ENCODE results near the gene MANSC1.

The MANSC1 gene

DNA sequence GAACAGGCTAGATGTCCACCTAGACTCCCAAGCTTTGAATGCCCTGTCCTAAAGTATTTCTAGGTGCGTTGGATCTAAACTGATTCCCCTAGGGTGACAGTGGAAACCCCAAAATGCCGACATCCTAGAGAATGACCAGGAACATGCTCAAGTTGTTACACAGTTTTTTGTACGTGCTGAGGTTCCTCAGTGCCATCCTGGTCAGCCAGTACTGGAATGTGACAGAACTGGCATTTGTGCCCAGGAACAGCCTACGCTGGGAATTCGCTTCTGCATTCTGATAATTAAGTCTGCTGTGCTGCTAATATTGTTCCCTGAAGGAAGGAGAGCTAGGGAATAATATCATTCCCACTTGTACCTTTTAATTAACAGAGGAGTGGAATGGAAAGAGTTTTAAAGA is 47.1 kb upstream of the MANSC1 start:
- no peak overlapping the region for H3K4me3 ChIP-seq (ENCODE audit: insufficient read depth, low read length, poor library complexity, severe bottlenecking)
- no peak overlapping the region for H2AFZ ChIP-seq (ENCODE audit: low read depth, low read length, severe bottlenecking)
- no peaks in the 10 kb centered on the region for H4K20me1 ChIP-seq (ENCODE audit: low read depth, low read length)
- no peaks in the 10 kb centered on the region for H3K79me2 ChIP-seq (ENCODE audit: insufficient read depth, low read length)
- H3K4me2 ChIP-seq (ENCODE audit: low read depth, low read length, poor library complexity, severe bottlenecking) = no peak overlapping the region
- H3K27me3 ChIP-seq (ENCODE audit: low read length) = no peaks in the 10 kb centered on the region
- no peaks in the 10 kb centered on the region for H3K9me3 ChIP-seq (ENCODE audit: insufficient read depth, low read length)
- no peak overlapping the region for H3K9ac ChIP-seq (ENCODE audit: low read length)
- no peak overlapping the region for H3K27ac ChIP-seq (ENCODE audit: low read depth, low read length)
- TF ChIP-seq EZH2phosphoT487 (conservative IDR thresholded peaks at IDR 0.05; ENCODE audit: low read length) = no peak
- TF ChIP-seq, protein P1, sequence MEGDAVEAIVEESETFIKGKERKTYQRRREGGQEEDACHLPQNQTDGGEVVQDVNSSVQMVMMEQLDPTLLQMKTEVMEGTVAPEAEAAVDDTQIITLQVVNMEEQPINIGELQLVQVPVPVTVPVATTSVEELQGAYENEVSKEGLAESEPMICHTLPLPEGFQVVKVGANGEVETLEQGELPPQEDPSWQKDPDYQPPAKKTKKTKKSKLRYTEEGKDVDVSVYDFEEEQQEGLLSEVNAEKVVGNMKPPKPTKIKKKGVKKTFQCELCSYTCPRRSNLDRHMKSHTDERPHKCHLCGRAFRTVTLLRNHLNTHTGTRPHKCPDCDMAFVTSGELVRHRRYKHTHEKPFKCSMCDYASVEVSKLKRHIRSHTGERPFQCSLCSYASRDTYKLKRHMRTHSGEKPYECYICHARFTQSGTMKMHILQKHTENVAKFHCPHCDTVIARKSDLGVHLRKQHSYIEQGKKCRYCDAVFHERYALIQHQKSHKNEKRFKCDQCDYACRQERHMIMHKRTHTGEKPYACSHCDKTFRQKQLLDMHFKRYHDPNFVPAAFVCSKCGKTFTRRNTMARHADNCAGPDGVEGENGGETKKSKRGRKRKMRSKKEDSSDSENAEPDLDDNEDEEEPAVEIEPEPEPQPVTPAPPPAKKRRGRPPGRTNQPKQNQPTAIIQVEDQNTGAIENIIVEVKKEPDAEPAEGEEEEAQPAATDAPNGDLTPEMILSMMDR (IDR thresholded peaks at IDR 0.05; ENCODE audit: insufficient read depth, low read length, poor library complexity, severe bottlenecking) = no peak
- no peaks in the 10 kb centered on the region for H3K36me3 ChIP-seq (ENCODE audit: low read length)
- no peaks in the 10 kb centered on the region for H3K9me2 ChIP-seq (replicated peaks; ENCODE audit: insufficient read depth, low read length)
- no peaks in the 10 kb centered on the region for H3F3A ChIP-seq (ENCODE audit: insufficient read depth)

DNA sequence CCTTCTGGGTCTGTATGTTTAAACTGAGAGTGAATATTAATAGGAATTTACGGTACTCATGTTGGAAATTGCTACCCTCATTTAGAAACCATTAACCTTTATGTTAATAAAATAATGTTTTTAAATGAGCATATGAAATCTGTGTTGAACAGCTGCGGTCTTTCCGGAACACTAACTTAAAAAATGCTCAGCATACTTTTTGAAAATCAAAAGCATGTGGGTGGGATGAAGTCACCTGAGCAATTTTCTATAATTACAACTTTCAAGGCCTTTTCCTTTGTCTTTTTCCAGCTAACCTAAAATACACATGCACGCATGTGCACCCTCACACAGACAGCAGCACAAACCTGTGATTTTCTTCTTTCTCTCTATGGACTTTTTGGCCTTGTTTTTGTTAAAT is 46.7 kb upstream of the MANSC1 start:
- Histone ChIP-seq H3K4me3 (ENCODE audit: insufficient read depth, low read length, poor library complexity, severe bottlenecking) (no peak overlapping the region), H3K79me2 (ENCODE audit: insufficient read depth, low read length) (no peaks in the 10 kb centered on the region), H3K9me2 (replicated peaks; ENCODE audit: insufficient read depth, low read length) (no peaks in the 10 kb centered on the region)

DNA sequence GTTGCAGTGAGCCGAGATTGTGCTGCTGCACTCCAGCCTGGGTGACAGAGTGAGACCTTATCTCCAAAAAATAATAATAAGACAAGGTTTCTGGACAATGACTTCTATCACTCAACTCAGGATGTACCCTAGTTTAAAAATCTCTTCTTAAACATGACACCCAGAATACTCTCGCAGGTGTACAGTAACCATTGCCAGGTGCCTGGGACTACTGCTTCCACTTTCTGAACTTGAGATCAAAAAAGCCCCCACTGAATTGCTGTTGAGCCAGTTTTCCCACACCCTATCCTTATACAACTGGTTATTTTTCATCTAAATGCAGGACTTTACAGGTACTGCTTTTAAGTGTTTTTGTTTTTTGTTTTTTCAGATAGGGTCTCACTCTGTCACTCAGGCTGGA is 43.1 kb upstream of the MANSC1 start:
- no peaks in the 10 kb centered on the region for H3K9me3 ChIP-seq (ENCODE audit: insufficient read depth, low read length)
- no peaks in the 10 kb centered on the region for H3K36me3 ChIP-seq (ENCODE audit: low read length)
- no peak overlapping the region for H3K9ac ChIP-seq (ENCODE audit: low read length)
- no peaks in the 10 kb centered on the region for H3K79me2 ChIP-seq (ENCODE audit: insufficient read depth, low read length)
- no peak overlapping the region for H3K4me2 ChIP-seq (ENCODE audit: low read depth, low read length, poor library complexity, severe bottlenecking)
- H3K9me2 ChIP-seq (replicated peaks; ENCODE audit: insufficient read depth, low read length) = no peaks in the 10 kb centered on the region
- no peaks in the 10 kb centered on the region for H4K20me1 ChIP-seq (ENCODE audit: low read depth, low read length)
- H2AFZ ChIP-seq (ENCODE audit: low read depth, low read length, severe bottlenecking) = no peak overlapping the region
- no peaks in the 10 kb centered on the region for H3F3A ChIP-seq (ENCODE audit: insufficient read depth)
- no peak overlapping the region for H3K4me3 ChIP-seq (ENCODE audit: insufficient read depth, low read length, poor library complexity, severe bottlenecking)
- no peaks in the 10 kb centered on the region for H3K27me3 ChIP-seq (ENCODE audit: low read length)
- H3K27ac ChIP-seq (ENCODE audit: low read depth, low read length) = no peak overlapping the region
- no peak for TF ChIP-seq EZH2phosphoT487 (conservative IDR thresholded peaks at IDR 0.05; ENCODE audit: low read length)
- TF ChIP-seq, protein P1 (IDR thresholded peaks at IDR 0.05; ENCODE audit: insufficient read depth, low read length, poor library complexity, severe bottlenecking) = no peak

More for the DNA sequence above, 46.7 kb upstream of the MANSC1 start:
- Histone ChIP-seq H3K4me2 (ENCODE audit: low read depth, low read length, poor library complexity, severe bottlenecking) (no peak overlapping the region), H3K27ac (ENCODE audit: low read depth, low read length) (no peak overlapping the region), H2AFZ (ENCODE audit: low read depth, low read length, severe bottlenecking) (no peak overlapping the region), H4K20me1 (ENCODE audit: low read depth, low read length) (no peaks in the 10 kb centered on the region), H3K27me3 (ENCODE audit: low read length) (no peaks in the 10 kb centered on the region), H3K36me3 (ENCODE audit: low read length) (no peaks in the 10 kb centered on the region), H3K9ac (ENCODE audit: low read length) (no peak overlapping the region), H3K9me3 (ENCODE audit: insufficient read depth, low read length) (no peaks in the 10 kb centered on the region), H3F3A (ENCODE audit: insufficient read depth) (no peaks in the 10 kb centered on the region)
- TF ChIP-seq, protein P1 (IDR thresholded peaks at IDR 0.05; ENCODE audit: insufficient read depth, low read length, poor library complexity, severe bottlenecking) = no peak
- TF ChIP-seq EZH2phosphoT487 (conservative IDR thresholded peaks at IDR 0.05; ENCODE audit: low read length) = no peak
